ENCODE measurements around the gene TBC1D22A.

DNA sequence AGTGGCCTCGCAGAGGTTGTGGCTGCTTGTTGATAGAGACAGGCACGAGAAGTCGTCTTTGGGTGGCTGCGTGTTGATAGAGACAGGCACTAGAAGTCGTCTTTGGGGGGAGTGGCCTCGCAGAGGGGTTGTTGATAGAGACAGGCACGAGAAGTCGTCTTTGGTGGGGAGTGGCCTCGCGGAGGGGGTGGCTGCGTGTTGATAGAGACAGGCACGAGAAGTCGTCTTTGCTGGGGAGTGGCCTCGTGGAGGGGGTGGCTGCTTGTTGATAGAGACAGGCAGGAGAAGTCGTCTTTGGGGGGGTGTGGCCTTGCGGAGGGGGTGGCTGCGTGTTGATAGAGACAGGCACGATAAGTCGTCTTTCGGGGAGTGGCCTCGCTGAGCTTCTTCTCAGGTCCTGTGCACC lies 328.8 kb downstream of the TBC1D22A start:
- TF ChIP-seq SIN3A (IDR thresholded peaks at IDR 0.05; ENCODE audit: low read depth, low read length) = no peak
- TF ChIP-seq, protein P1, sequence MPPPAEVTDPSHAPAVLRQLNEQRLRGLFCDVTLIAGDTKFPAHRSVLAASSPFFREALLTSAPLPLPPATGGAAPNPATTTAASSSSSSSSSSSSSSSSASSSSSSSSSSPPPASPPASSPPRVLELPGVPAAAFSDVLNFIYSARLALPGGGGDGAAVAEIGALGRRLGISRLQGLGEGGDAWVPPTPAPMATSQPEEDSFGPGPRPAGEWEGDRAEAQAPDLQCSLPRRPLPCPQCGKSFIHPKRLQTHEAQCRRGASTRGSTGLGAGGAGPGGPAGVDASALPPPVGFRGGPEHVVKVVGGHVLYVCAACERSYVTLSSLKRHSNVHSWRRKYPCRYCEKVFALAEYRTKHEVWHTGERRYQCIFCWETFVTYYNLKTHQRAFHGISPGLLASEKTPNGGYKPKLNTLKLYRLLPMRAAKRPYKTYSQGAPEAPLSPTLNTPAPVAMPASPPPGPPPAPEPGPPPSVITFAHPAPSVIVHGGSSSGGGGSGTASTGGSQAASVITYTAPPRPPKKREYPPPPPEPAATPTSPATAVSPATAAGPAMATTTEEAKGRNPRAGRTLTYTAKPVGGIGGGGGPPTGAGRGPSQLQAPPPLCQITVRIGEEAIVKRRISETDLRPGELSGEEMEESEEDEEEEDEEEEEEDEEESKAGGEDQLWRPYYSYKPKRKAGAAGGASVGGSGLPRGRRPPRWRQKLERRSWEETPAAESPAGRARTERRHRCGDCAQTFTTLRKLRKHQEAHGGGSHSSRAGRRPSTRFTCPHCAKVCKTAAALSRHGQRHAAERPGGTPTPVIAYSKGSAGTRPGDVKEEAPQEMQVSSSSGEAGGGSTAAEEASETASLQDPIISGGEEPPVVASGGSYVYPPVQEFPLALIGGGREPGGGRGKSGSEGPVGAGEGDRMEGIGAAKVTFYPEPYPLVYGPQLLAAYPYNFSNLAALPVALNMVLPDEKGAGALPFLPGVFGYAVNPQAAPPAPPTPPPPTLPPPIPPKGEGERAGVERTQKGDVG (CRISPR knock-in tag; IDR thresholded peaks at IDR 0.05) = no peak
- TF ChIP-seq ZSCAN29 (IDR thresholded peaks at IDR 0.05) = no peak
- TF ChIP-seq EZH2 (IDR thresholded peaks at IDR 0.05; ENCODE audit: borderline replicate concordance, control insufficient read depth, low read depth, low read length) = no peak
- TF ChIP-seq, protein P2, sequence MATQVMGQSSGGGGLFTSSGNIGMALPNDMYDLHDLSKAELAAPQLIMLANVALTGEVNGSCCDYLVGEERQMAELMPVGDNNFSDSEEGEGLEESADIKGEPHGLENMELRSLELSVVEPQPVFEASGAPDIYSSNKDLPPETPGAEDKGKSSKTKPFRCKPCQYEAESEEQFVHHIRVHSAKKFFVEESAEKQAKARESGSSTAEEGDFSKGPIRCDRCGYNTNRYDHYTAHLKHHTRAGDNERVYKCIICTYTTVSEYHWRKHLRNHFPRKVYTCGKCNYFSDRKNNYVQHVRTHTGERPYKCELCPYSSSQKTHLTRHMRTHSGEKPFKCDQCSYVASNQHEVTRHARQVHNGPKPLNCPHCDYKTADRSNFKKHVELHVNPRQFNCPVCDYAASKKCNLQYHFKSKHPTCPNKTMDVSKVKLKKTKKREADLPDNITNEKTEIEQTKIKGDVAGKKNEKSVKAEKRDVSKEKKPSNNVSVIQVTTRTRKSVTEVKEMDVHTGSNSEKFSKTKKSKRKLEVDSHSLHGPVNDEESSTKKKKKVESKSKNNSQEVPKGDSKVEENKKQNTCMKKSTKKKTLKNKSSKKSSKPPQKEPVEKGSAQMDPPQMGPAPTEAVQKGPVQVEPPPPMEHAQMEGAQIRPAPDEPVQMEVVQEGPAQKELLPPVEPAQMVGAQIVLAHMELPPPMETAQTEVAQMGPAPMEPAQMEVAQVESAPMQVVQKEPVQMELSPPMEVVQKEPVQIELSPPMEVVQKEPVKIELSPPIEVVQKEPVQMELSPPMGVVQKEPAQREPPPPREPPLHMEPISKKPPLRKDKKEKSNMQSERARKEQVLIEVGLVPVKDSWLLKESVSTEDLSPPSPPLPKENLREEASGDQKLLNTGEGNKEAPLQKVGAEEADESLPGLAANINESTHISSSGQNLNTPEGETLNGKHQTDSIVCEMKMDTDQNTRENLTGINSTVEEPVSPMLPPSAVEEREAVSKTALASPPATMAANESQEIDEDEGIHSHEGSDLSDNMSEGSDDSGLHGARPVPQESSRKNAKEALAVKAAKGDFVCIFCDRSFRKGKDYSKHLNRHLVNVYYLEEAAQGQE (IDR thresholded peaks at IDR 0.05; ENCODE audit: low read depth, low read length) = no peak
- TF ChIP-seq TARDBP (IDR thresholded peaks at IDR 0.05; ENCODE audit: borderline replicate concordance) = no peak
- TF ChIP-seq, protein P3, sequence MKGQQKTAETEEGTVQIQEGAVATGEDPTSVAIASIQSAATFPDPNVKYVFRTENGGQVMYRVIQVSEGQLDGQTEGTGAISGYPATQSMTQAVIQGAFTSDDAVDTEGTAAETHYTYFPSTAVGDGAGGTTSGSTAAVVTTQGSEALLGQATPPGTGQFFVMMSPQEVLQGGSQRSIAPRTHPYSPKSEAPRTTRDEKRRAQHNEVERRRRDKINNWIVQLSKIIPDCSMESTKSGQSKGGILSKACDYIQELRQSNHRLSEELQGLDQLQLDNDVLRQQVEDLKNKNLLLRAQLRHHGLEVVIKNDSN (IDR thresholded peaks at IDR 0.05; ENCODE audit: borderline replicate concordance, extremely low read length, insufficient read depth, low read depth, low read length) = no peak
- no peak for TF ChIP-seq HDAC2 (IDR thresholded peaks at IDR 0.05)
- TF ChIP-seq CEBPB (IDR thresholded peaks at IDR 0.05; ENCODE audit: borderline replicate concordance in 1 of 2, low read depth in 2 of 2, low read length in 2 of 2) = no peak
- no peak for TF ChIP-seq POLR2A (IDR thresholded peaks at IDR 0.05; ENCODE audit: low read depth, low read length)
- TF ChIP-seq, protein P4, sequence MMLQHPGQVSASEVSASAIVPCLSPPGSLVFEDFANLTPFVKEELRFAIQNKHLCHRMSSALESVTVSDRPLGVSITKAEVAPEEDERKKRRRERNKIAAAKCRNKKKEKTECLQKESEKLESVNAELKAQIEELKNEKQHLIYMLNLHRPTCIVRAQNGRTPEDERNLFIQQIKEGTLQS (IDR thresholded peaks at IDR 0.05; ENCODE audit: borderline replicate concordance, extremely low read depth, low read depth, low read length) = no peak

Measured in GM12878 (cell line).